SK-N-SH (cell line): ENCODE measurements around the gene PXMP2. TPM values are rescaled to one million over a fixed set of nuclear protein-coding genes. Genes with fewer than 3 reads are reported as not detected.

Experiments used
- CTCF ChIA-PET: fragments of 300-600, 350-600 bp; formaldehyde crosslinking; extraction: SDS; loops from one replicate; lab custom pipeline; 2021; lab: Yijun Ruan, JAX
- POLR2A ChIA-PET: fragments of 350-600 bp; sonication (Branson Sonifier 250); formaldehyde crosslinking; extraction: SDS; loops from one replicate; lab custom pipeline; 2020; ENCODE audit warnings: antibody characterized with exemption, inconsistent platforms; lab: Yijun Ruan, JAX
- DNase-seq: peaks from one replicate; pipeline ENCODE4 v3.0.0; 2012
- H2AFZ ChIP-seq: fragments of 200-600 bp; sonication (generic); 2 replicates; pipeline ENCODE4 v1.8.1; 2016; ENCODE audit warnings: antibody characterized with exemption, mild to moderate bottlenecking, low read depth
- H3F3A ChIP-seq: fragments of 200-600 bp; sonication (generic); replicated peaks from 2 replicates; pipeline ENCODE3; 2016; ENCODE audit warnings: antibody characterized with exemption, mild to moderate bottlenecking; ENCODE audit not compliant: insufficient read depth
- H3K27ac ChIP-seq, 2 experiments: fragments of 200-500 bp in 1 of 2; fragments of 200-600 bp in 1 of 2; sonication (Bioruptor generic) in 1 of 2; sonication (generic), shearing (Covaris generic) in 1 of 2; 2 replicates each; pipeline versions ENCODE4 v1.5.1 to v1.6.1; 2014 to 2016; ENCODE audit warnings: low read depth in 2 of 2, inconsistent platforms in 1 of 2, low read length in 1 of 2, mild to moderate bottlenecking in 1 of 2, mixed read lengths in 1 of 2
- H3K27me3 ChIP-seq: fragments of 200-600 bp; sonication (generic), shearing (Covaris generic); 2 replicates; pipeline ENCODE4 v1.6.1; 2016; ENCODE audit warnings: mixed run types; ENCODE audit not compliant: insufficient read depth
- H3K36me3 ChIP-seq, 2 experiments: fragments of 200-500 bp in 1 of 2; fragments of 200-600 bp in 1 of 2; sonication (Bioruptor generic) in 1 of 2; sonication (generic) in 1 of 2; replicated peaks in 1 of 2; 2 replicates each; pipeline versions ENCODE3 to v1.5.1; 2014 to 2016; ENCODE audit warnings: low read length in 1 of 2, mild to moderate bottlenecking in 1 of 2; ENCODE audit not compliant: insufficient read depth in 2 of 2, control insufficient read depth in 1 of 2
- H3K4me1 ChIP-seq, 2 experiments: fragments of 200-500 bp in 1 of 2; fragments of 200-600 bp in 1 of 2; sonication (Bioruptor generic) in 1 of 2; sonication (generic), shearing (Covaris generic) in 1 of 2; 2 replicates each; pipeline versions ENCODE4 v1.5.1 to v1.6.1; 2014 to 2016; ENCODE audit warnings: low read depth in 1 of 2, low read length in 1 of 2, mixed run types in 1 of 2; ENCODE audit not compliant: insufficient read depth in 2 of 2, control insufficient read depth in 1 of 2
- H3K4me2 ChIP-seq: fragments of 200-600 bp; sonication (generic), shearing (Covaris generic); 2 replicates; pipeline ENCODE4 v1.6.1; 2017; ENCODE audit warnings: mixed run types
- H3K4me3 ChIP-seq, 2 experiments: fragments of 200-500 bp in 1 of 2; fragments of 200-600 bp in 1 of 2; sonication (Bioruptor generic) in 1 of 2; sonication (generic), shearing (Covaris generic) in 1 of 2; 2 replicates each; pipeline versions ENCODE4 v1.5.1 to v1.8.1; 2014 to 2016; ENCODE audit warnings: low read depth in 2 of 2, inconsistent platforms in 1 of 2, low read length in 1 of 2, mild to moderate bottlenecking in 1 of 2, mixed read lengths in 1 of 2, moderate library complexity in 1 of 2
- H3K79me2 ChIP-seq: fragments of 200-600 bp; sonication (generic); 2 replicates; pipeline ENCODE4 v1.8.1; 2017; ENCODE audit warnings: mild to moderate bottlenecking; ENCODE audit not compliant: insufficient read depth
- H3K9ac ChIP-seq: fragments of 200-600 bp; sonication (generic); 2 replicates; pipeline ENCODE4 v1.6.1; 2017; ENCODE audit warnings: mixed run types
- H3K9me2 ChIP-seq: fragments of 200-600 bp; sonication (generic); 2 replicates; pipeline ENCODE4 v1.6.1; 2017; ENCODE audit warnings: mixed run types
- H3K9me3 ChIP-seq: fragments of 200-600 bp; sonication (generic); 2 replicates; pipeline ENCODE4 v1.6.1; 2017; ENCODE audit warnings: mixed run types, mild to moderate bottlenecking, moderate library complexity
- H4K20me1 ChIP-seq: fragments of 200-600 bp; sonication (generic); 2 replicates; pipeline ENCODE4 v1.6.1; 2017; ENCODE audit warnings: mild to moderate bottlenecking, mixed run types; ENCODE audit not compliant: insufficient read depth
- EP300 ChIP-seq, 2 experiments: IDR thresholded peaks; 2 replicates each; pipeline versions ENCODE4 v1.4.0 to v1.6.1; 2012; ENCODE audit warnings: borderline replicate concordance in 1 of 2, low read depth in 1 of 2, low read length in 1 of 2
- EZH2phosphoT487 ChIP-seq: fragments of 200-600 bp; sonication (generic); IDR thresholded peaks from 2 replicates; pipeline ENCODE4 v1.6.1; 2017; ENCODE audit warnings: low read depth, mixed run types, mild to moderate bottlenecking, antibody characterized with exemption, moderate library complexity, borderline replicate concordance
- FOXJ3 ChIP-seq: sonication (generic); formaldehyde crosslinking; IDR thresholded peaks from 2 replicates; pipeline ENCODE4 v1.5.1; 2020; ENCODE audit warnings: mild to moderate bottlenecking, missing genetic modification reagents
- MEF2A ChIP-seq: IDR thresholded peaks from 2 replicates; pipeline ENCODE4 v1.4.0; 2012; ENCODE audit warnings: low read depth, borderline replicate concordance
- POLR2AphosphoS5 ChIP-seq: IDR thresholded peaks from 2 replicates; pipeline ENCODE4 v1.6.1; 2012; ENCODE audit warnings: low read depth, low read length
- RAD21 ChIP-seq: IDR thresholded peaks from 2 replicates; pipeline ENCODE4 v1.6.1; 2012; ENCODE audit warnings: mild to moderate bottlenecking, low read length
- SIN3A ChIP-seq: IDR thresholded peaks from 2 replicates; pipeline ENCODE4 v1.6.1; 2012; ENCODE audit warnings: low read depth, mild to moderate bottlenecking, low read length, moderate library complexity, borderline replicate concordance
- SMC3 ChIP-seq: IDR thresholded peaks from 2 replicates; pipeline ENCODE4 v1.6.1; 2012; ENCODE audit warnings: low read depth, low read length, improper control_type of control experiment
- TCF12 ChIP-seq: IDR thresholded peaks from 2 replicates; pipeline ENCODE4 v1.4.0; 2012
- TEAD4 ChIP-seq: IDR thresholded peaks from 2 replicates; pipeline ENCODE4 v1.4.0; 2012; ENCODE audit warnings: mild to moderate bottlenecking, borderline replicate concordance; ENCODE audit not compliant: insufficient read depth
- YY1 ChIP-seq: IDR thresholded peaks from 2 replicates; pipeline ENCODE4 v1.4.0; 2012; ENCODE audit warnings: low read depth, mild to moderate bottlenecking
- whole genome bisulfite sequencing: methylation state at CpG from one replicate; pipeline ENCODE4 v1.1.6; 2017; ENCODE audit warnings: low lambda C conversion rate; 5-methylcytosine and 5-hydroxymethylcytosine counted together
- polyA plus RNA-seq, 3 experiments: library from polyadenylated mRNA; depleted of rRNA; stranded (reverse); fragments of >200 nt; gene quantifications; 2 replicates each; pipeline ENCODE4 v1.2.3, GENCODE V29; 2012
- TF ChIP-seq, protein P1 (sequence below): IDR thresholded peaks from 2 replicates; pipeline ENCODE4 v1.6.1; 2012; ENCODE audit warnings: mild to moderate bottlenecking, low read depth, low read length, moderate library complexity
- TF ChIP-seq, protein P2 (sequence below): IDR thresholded peaks from 2 replicates; pipeline ENCODE4 v1.4.0; 2012; ENCODE audit warnings: low read depth, borderline replicate concordance
- TF ChIP-seq, protein P3 (sequence below): IDR thresholded peaks from 2 replicates; pipeline ENCODE4; 2012
- TF ChIP-seq, protein P4 (sequence below): fragments of 200-600 bp; sonication (generic); IDR thresholded peaks from 2 replicates; pipeline ENCODE4 v1.6.1; 2017; ENCODE audit warnings: antibody characterized with exemption, mild to moderate bottlenecking, moderate library complexity
- TF ChIP-seq, protein P5 (sequence below): fragments of 150-350 bp; IDR thresholded peaks from 2 replicates; pipeline ENCODE4 v1.6.1; 2016; ENCODE audit warnings: mild to moderate bottlenecking, low read depth, low read length
- TF ChIP-seq, protein P6 (sequence below): IDR thresholded peaks from 2 replicates; pipeline ENCODE4 v1.4.0; 2012; ENCODE audit warnings: low read depth, borderline replicate concordance

The PXMP2 gene
- polyA plus RNA-seq, 1 of the 3 experiments (the other 2 are of a cell fraction): 35.8 TPM

DNA sequence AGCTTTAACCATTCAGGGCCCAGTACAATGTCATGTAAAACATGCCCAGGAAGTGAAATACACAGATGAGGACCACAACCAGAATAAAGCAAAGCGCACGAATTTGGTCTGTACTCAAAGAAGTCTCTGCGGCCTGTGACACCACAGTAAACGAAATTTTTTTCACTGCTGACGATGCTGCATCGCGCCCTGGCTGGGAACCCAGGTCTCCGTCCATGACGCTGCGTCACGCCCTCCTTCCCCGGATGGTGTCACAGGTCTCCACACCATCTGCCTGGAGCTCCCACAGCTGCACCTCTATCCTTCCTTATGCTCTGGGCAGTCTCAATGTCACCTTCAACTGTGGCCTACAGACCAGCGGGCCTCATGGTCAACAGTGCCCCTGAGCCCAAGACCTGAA, 56.4 kb downstream of the PXMP2 start:
- CTCF ChIA-PET: interaction anchor here (0.8 to 1.1 kb wide), 2 partner anchors 17 to 25 kb away, joined by 3 to 4 read pairs; no protein-coding TSS in a partner anchor
- no peak overlapping the region for H3K4me2 ChIP-seq
- no peak overlapping the region for H2AFZ ChIP-seq

More for the DNA sequence above, 56.4 kb downstream of the PXMP2 start:
- no peak for TF ChIP-seq SMC3
- TF ChIP-seq, protein P1, sequence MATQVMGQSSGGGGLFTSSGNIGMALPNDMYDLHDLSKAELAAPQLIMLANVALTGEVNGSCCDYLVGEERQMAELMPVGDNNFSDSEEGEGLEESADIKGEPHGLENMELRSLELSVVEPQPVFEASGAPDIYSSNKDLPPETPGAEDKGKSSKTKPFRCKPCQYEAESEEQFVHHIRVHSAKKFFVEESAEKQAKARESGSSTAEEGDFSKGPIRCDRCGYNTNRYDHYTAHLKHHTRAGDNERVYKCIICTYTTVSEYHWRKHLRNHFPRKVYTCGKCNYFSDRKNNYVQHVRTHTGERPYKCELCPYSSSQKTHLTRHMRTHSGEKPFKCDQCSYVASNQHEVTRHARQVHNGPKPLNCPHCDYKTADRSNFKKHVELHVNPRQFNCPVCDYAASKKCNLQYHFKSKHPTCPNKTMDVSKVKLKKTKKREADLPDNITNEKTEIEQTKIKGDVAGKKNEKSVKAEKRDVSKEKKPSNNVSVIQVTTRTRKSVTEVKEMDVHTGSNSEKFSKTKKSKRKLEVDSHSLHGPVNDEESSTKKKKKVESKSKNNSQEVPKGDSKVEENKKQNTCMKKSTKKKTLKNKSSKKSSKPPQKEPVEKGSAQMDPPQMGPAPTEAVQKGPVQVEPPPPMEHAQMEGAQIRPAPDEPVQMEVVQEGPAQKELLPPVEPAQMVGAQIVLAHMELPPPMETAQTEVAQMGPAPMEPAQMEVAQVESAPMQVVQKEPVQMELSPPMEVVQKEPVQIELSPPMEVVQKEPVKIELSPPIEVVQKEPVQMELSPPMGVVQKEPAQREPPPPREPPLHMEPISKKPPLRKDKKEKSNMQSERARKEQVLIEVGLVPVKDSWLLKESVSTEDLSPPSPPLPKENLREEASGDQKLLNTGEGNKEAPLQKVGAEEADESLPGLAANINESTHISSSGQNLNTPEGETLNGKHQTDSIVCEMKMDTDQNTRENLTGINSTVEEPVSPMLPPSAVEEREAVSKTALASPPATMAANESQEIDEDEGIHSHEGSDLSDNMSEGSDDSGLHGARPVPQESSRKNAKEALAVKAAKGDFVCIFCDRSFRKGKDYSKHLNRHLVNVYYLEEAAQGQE: no peak
- TF ChIP-seq FOXJ3: no peak
- no peak for TF ChIP-seq RAD21
- TF ChIP-seq, protein P2, sequence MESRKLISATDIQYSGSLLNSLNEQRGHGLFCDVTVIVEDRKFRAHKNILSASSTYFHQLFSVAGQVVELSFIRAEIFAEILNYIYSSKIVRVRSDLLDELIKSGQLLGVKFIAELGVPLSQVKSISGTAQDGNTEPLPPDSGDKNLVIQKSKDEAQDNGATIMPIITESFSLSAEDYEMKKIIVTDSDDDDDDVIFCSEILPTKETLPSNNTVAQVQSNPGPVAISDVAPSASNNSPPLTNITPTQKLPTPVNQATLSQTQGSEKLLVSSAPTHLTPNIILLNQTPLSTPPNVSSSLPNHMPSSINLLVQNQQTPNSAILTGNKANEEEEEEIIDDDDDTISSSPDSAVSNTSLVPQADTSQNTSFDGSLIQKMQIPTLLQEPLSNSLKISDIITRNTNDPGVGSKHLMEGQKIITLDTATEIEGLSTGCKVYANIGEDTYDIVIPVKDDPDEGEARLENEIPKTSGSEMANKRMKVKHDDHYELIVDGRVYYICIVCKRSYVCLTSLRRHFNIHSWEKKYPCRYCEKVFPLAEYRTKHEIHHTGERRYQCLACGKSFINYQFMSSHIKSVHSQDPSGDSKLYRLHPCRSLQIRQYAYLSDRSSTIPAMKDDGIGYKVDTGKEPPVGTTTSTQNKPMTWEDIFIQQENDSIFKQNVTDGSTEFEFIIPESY: no peak
- TF ChIP-seq YY1: no peak
- TF ChIP-seq, protein P3, sequence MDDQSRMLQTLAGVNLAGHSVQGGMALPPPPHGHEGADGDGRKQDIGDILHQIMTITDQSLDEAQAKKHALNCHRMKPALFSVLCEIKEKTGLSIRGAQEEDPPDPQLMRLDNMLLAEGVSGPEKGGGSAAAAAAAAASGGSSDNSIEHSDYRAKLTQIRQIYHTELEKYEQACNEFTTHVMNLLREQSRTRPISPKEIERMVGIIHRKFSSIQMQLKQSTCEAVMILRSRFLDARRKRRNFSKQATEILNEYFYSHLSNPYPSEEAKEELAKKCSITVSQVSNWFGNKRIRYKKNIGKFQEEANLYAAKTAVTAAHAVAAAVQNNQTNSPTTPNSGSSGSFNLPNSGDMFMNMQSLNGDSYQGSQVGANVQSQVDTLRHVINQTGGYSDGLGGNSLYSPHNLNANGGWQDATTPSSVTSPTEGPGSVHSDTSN: no peak
- TF ChIP-seq, protein P4, sequence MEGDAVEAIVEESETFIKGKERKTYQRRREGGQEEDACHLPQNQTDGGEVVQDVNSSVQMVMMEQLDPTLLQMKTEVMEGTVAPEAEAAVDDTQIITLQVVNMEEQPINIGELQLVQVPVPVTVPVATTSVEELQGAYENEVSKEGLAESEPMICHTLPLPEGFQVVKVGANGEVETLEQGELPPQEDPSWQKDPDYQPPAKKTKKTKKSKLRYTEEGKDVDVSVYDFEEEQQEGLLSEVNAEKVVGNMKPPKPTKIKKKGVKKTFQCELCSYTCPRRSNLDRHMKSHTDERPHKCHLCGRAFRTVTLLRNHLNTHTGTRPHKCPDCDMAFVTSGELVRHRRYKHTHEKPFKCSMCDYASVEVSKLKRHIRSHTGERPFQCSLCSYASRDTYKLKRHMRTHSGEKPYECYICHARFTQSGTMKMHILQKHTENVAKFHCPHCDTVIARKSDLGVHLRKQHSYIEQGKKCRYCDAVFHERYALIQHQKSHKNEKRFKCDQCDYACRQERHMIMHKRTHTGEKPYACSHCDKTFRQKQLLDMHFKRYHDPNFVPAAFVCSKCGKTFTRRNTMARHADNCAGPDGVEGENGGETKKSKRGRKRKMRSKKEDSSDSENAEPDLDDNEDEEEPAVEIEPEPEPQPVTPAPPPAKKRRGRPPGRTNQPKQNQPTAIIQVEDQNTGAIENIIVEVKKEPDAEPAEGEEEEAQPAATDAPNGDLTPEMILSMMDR: no peak
- TF ChIP-seq, protein P5, sequence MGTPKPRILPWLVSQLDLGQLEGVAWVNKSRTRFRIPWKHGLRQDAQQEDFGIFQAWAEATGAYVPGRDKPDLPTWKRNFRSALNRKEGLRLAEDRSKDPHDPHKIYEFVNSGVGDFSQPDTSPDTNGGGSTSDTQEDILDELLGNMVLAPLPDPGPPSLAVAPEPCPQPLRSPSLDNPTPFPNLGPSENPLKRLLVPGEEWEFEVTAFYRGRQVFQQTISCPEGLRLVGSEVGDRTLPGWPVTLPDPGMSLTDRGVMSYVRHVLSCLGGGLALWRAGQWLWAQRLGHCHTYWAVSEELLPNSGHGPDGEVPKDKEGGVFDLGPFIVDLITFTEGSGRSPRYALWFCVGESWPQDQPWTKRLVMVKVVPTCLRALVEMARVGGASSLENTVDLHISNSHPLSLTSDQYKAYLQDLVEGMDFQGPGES: no peak
- TF ChIP-seq MEF2A: no peak
- TF ChIP-seq TCF12: no peak
- no peak for TF ChIP-seq EP300 (IDR thresholded peaks at IDR 0.05; ENCODE audit: borderline replicate concordance in 1 of 2, low read depth in 1 of 2, low read length in 1 of 2)
- no peak for TF ChIP-seq POLR2AphosphoS5
- no peak for TF ChIP-seq EZH2phosphoT487
- TF ChIP-seq TEAD4: no peak
- TF ChIP-seq, protein P6, sequence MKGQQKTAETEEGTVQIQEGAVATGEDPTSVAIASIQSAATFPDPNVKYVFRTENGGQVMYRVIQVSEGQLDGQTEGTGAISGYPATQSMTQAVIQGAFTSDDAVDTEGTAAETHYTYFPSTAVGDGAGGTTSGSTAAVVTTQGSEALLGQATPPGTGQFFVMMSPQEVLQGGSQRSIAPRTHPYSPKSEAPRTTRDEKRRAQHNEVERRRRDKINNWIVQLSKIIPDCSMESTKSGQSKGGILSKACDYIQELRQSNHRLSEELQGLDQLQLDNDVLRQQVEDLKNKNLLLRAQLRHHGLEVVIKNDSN: no peak
- TF ChIP-seq SIN3A: no peak
- no peaks in the 10 kb centered on the region for H3K9me2 ChIP-seq
- peaks cover 39% of the 10 kb centered on the region; the same call in 1 of the 2 replicates for H4K20me1 ChIP-seq
- no peak overlapping the region for H3K4me3 ChIP-seq
- no peak overlapping the region for H3K9ac ChIP-seq
- H3K4me1 ChIP-seq: no peaks in the 10 kb centered on the region
- peaks cover 93% of the 10 kb centered on the region for H3K79me2 ChIP-seq
- peaks cover 45 to 85% of the 10 kb centered on the region in 2 experiments for H3K36me3 ChIP-seq
- H3F3A ChIP-seq: peaks cover 13% of the 10 kb centered on the region
- no peaks in the 10 kb centered on the region for H3K27me3 ChIP-seq
- H3K9me3 ChIP-seq: no peaks in the 10 kb centered on the region
- 90% methylated on average over 13 of the region's 13 CpGs for WGBS
- H3K27ac ChIP-seq: no peak overlapping the region
- POLR2A ChIA-PET: no interaction called here
- DNase-seq: no peak
